Liver (tissue), 9 donors: ENCODE results near the gene HIP1. TPM values are rescaled to one million over a fixed set of nuclear protein-coding genes. Genes with fewer than 3 reads are reported as not detected.

Experiments
- DNase-seq: peaks from one replicate; pipeline ENCODE4 v3.0.0-alpha.2; 2017; ENCODE audit warnings: low spot score
- H3K27ac ChIP-seq, 2 donors: one replicate each; pipeline ENCODE4 v1.7.0; 2013; ENCODE audit warnings: inconsistent platforms in 2 of 2, low read length in 2 of 2, control low read depth in 1 of 2, low read depth in 1 of 2, mild to moderate bottlenecking in 1 of 2
- H3K27me3 ChIP-seq, 4 donors: one replicate each; pipeline versions ENCODE4 v1.6.1 to v1.7.0; 2013; ENCODE audit warnings: low read length in 3 of 4, inconsistent platforms in 1 of 4, mild to moderate bottlenecking in 1 of 4, moderate library complexity in 1 of 4; ENCODE audit not compliant: control insufficient read depth in 4 of 4, insufficient read depth in 4 of 4
- H3K36me3 ChIP-seq, 4 donors: one replicate each; pipeline versions ENCODE4 v1.6.1 to v1.7.0; 2013; ENCODE audit warnings: low read length in 3 of 4, mild to moderate bottlenecking in 3 of 4, low read depth in 1 of 4, moderate library complexity in 1 of 4; ENCODE audit not compliant: control insufficient read depth in 4 of 4, insufficient read depth in 3 of 4
- H3K4me1 ChIP-seq, 4 donors: one replicate each; pipeline versions ENCODE4 v1.6.1 to v1.7.0; 2013; ENCODE audit warnings: low read length in 3 of 4, mild to moderate bottlenecking in 3 of 4, moderate library complexity in 1 of 4; ENCODE audit not compliant: control insufficient read depth in 4 of 4, insufficient read depth in 4 of 4
- H3K4me3 ChIP-seq, 3 donors: one replicate each; pipeline versions ENCODE4 v1.6.1 to v1.7.0; 2013; ENCODE audit warnings: low read length in 3 of 3, control low read depth in 1 of 3, low read depth in 1 of 3, mild to moderate bottlenecking in 1 of 3
- H3K9ac ChIP-seq, 2 donors: one replicate each; pipeline ENCODE4 v1.7.0; 2013; ENCODE audit warnings: low read length in 2 of 2, mild to moderate bottlenecking in 2 of 2, moderate library complexity in 2 of 2, control low read depth in 1 of 2, low read depth in 1 of 2
- H3K9me3 ChIP-seq, 4 donors: one replicate each; pipeline versions ENCODE4 v1.6.1 to v1.7.0; 2013; ENCODE audit warnings: low read length in 3 of 4; ENCODE audit not compliant: control insufficient read depth in 4 of 4
- EGR1 ChIP-seq, 2 donors: IDR thresholded peaks; 2 replicates each; pipeline ENCODE4 v1.6.1; 2016 to 2018; ENCODE audit warnings: antibody characterized with exemption in 2 of 2, low read depth in 2 of 2
- FOXA2 ChIP-seq: IDR thresholded peaks from 2 replicates; pipeline ENCODE4 v1.6.1; 2016; ENCODE audit warnings: antibody characterized with exemption
- GABPA ChIP-seq, 2 donors: IDR thresholded peaks in 1 of 2; conservative IDR thresholded peaks in 1 of 2; 2 replicates each; pipeline ENCODE4 v1.6.1; 2016; ENCODE audit warnings: antibody characterized with exemption in 2 of 2, mild to moderate bottlenecking in 1 of 2, moderate library complexity in 1 of 2
- HNF4A ChIP-seq, 2 donors: conservative IDR thresholded peaks; 2 replicates each; pipeline ENCODE4 v1.6.1; 2016; ENCODE audit warnings: antibody characterized with exemption in 2 of 2, mild to moderate bottlenecking in 2 of 2
- HNF4G ChIP-seq: IDR thresholded peaks from 2 replicates; pipeline ENCODE4 v1.6.1; 2016; ENCODE audit warnings: antibody characterized with exemption
- JUND ChIP-seq, 2 donors: IDR thresholded peaks; 2 replicates each; pipeline ENCODE4 v1.6.1; 2016; ENCODE audit warnings: antibody characterized with exemption in 2 of 2
- NR2F2 ChIP-seq: IDR thresholded peaks from 2 replicates; pipeline ENCODE4 v1.6.1; 2016; ENCODE audit warnings: antibody characterized with exemption
- RAD21 ChIP-seq, 2 donors: IDR thresholded peaks; 2 replicates each; pipeline ENCODE4 v1.6.1; 2016; ENCODE audit warnings: antibody characterized with exemption in 2 of 2, mild to moderate bottlenecking in 2 of 2
- SP1 ChIP-seq: IDR thresholded peaks from 2 replicates; pipeline ENCODE4 v1.6.1; 2018; ENCODE audit warnings: antibody characterized with exemption, mild to moderate bottlenecking
- TAF1 ChIP-seq: conservative IDR thresholded peaks from 2 replicates; pipeline ENCODE4 v1.6.1; 2016; ENCODE audit warnings: antibody characterized with exemption, mild to moderate bottlenecking
- YY1 ChIP-seq: IDR thresholded peaks from 2 replicates; pipeline ENCODE4 v1.6.1; 2016; ENCODE audit warnings: antibody characterized with exemption, mild to moderate bottlenecking
- WGBS: extraction: QIAGEN DNeasy Blood & Tissue Kit; methylation state at CpG from one replicate; pipeline ENCODE4 v1.1.7; 2013; 5-methylcytosine and 5-hydroxymethylcytosine counted together
- polyA plus RNA-seq, 2 donors: library from polyadenylated mRNA; stranded (reverse) in 1 of 2; unstranded in 1 of 2; fragments of 200-250 nt in 1 of 2; fragments of >200 nt in 1 of 2; fragmentation: Nextera tagmentation in 1 of 2; extraction: Ambion mirVana in 1 of 2; gene quantifications; one replicate each; pipeline versions ENCODE4 v1.2.1 to v1.2.3, GENCODE V29; 2013 to 2015
- total RNA-seq, 2 donors: library from RNA; depleted of rRNA; stranded (reverse); fragments of >200 nt; gene quantifications; one replicate each; pipeline ENCODE4 v1.2.3, GENCODE V29; 2014
- TF ChIP-seq, protein P1 (sequence below): IDR thresholded peaks from 2 replicates; pipeline ENCODE4 v1.6.1; 2016; ENCODE audit warnings: antibody characterized with exemption
- TF ChIP-seq, protein P2 (sequence below): IDR thresholded peaks from 2 replicates; pipeline ENCODE4 v1.6.1; 2016; ENCODE audit warnings: antibody characterized with exemption
- TF ChIP-seq, protein P3 (sequence below): fragments of 150-350 bp; IDR thresholded peaks from 2 replicates; pipeline ENCODE4 v1.5.1; 2017; ENCODE audit warnings: improper control_type of control experiment, low read depth, low read length; ENCODE audit not compliant: missing input control
- donor health status: healthy.
- donor health status: healthy.
- donor health status: healthy.
- donor health status: healthy.
- donor health status: healthy.

HIP1 gene
- total and polyA plus RNA-seq, 4 donors: 3.8 to 13.6 (median 7.8) TPM

DNA sequence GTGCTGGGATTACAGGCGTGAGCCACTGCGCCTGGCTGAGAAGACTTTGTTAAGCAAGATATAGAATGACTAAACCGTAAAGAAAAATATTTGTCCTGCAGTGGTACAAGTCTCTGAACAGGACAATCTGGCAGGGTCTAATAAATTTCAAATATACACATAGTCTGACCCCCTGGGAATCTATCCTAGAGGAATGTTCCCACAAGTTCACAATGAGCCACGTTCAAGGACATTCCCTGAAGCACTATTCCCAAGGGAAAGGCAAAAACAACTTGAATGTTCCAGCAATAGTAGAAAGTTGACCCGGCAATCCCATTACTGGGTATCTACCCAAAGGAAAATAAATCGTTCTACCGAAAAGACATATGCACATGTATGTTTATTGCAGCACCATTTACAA lies 82.0 kb downstream of the HIP1 start:
- DNase-seq: no peak
- Histone ChIP-seq H3K27me3 (no peaks in the 10 kb centered on the region), H3K36me3 (no peaks in the 10 kb centered on the region), H3K4me3 (no peak overlapping the region), H3K9me3 (no peaks in the 10 kb centered on the region), H3K4me1 (no peaks in the 10 kb centered on the region), H3K27ac (no peak overlapping the region), H3K9ac (no peak overlapping the region)
- TF ChIP-seq FOXA2 (no peak), TAF1 (no peak), NR2F2 (no peak), EGR1 (IDR thresholded peaks at IDR 0.05; ENCODE audit: low read depth in 2 of 2) (no peak), HNF4A (conservative IDR thresholded peaks at IDR 0.05) (no peak)
- TF ChIP-seq, protein P1, sequence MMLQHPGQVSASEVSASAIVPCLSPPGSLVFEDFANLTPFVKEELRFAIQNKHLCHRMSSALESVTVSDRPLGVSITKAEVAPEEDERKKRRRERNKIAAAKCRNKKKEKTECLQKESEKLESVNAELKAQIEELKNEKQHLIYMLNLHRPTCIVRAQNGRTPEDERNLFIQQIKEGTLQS: no peak
- TF ChIP-seq, protein P2, sequence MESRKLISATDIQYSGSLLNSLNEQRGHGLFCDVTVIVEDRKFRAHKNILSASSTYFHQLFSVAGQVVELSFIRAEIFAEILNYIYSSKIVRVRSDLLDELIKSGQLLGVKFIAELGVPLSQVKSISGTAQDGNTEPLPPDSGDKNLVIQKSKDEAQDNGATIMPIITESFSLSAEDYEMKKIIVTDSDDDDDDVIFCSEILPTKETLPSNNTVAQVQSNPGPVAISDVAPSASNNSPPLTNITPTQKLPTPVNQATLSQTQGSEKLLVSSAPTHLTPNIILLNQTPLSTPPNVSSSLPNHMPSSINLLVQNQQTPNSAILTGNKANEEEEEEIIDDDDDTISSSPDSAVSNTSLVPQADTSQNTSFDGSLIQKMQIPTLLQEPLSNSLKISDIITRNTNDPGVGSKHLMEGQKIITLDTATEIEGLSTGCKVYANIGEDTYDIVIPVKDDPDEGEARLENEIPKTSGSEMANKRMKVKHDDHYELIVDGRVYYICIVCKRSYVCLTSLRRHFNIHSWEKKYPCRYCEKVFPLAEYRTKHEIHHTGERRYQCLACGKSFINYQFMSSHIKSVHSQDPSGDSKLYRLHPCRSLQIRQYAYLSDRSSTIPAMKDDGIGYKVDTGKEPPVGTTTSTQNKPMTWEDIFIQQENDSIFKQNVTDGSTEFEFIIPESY: no peak
- WGBS: 91% methylated on average over 7 of the region's 7 CpGs

GRCh38 chr7:75655536-75655935 lies 83.2 kb downstream of the HIP1 start:
- Histone ChIP-seq H3K27ac (no peak overlapping the region), H3K27me3 (no peaks in the 10 kb centered on the region), H3K4me1 (no peaks in the 10 kb centered on the region), H3K9me3 (no peaks in the 10 kb centered on the region), H3K4me3 (no peak overlapping the region), H3K9ac (no peak overlapping the region), H3K36me3 (no peaks in the 10 kb centered on the region)
- no peak for DNase-seq
- TF ChIP-seq HNF4G: no peak
- TF ChIP-seq EGR1 (IDR thresholded peaks at IDR 0.05; ENCODE audit: low read depth in 2 of 2): no peak
- no peak for TF ChIP-seq GABPA (IDR thresholded peaks at IDR 0.05 in 1 of 2, conservative IDR thresholded peaks at IDR 0.05 in 1 of 2)
- TF ChIP-seq RAD21 (IDR thresholded peaks at IDR 0.05): no peak
- no peak for TF ChIP-seq JUND (IDR thresholded peaks at IDR 0.05)
- TF ChIP-seq SP1: no peak
- no peak for TF ChIP-seq YY1
- TF ChIP-seq, protein P2: no peak
- TF ChIP-seq TAF1: no peak
- TF ChIP-seq, protein P1: no peak
- TF ChIP-seq, protein P3, sequence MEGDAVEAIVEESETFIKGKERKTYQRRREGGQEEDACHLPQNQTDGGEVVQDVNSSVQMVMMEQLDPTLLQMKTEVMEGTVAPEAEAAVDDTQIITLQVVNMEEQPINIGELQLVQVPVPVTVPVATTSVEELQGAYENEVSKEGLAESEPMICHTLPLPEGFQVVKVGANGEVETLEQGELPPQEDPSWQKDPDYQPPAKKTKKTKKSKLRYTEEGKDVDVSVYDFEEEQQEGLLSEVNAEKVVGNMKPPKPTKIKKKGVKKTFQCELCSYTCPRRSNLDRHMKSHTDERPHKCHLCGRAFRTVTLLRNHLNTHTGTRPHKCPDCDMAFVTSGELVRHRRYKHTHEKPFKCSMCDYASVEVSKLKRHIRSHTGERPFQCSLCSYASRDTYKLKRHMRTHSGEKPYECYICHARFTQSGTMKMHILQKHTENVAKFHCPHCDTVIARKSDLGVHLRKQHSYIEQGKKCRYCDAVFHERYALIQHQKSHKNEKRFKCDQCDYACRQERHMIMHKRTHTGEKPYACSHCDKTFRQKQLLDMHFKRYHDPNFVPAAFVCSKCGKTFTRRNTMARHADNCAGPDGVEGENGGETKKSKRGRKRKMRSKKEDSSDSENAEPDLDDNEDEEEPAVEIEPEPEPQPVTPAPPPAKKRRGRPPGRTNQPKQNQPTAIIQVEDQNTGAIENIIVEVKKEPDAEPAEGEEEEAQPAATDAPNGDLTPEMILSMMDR: no peak
- TF ChIP-seq NR2F2: no peak
- WGBS: 97% methylated on average over 2 of the region's 2 CpGs
